Astrocyte (in vitro differentiated cells and primary cell): ENCODE measurements around the gene FCHO1. TPM values are rescaled to one million over a fixed set of nuclear protein-coding genes. Genes with fewer than 3 reads are reported as not detected.

Source experiments
- DNase-seq: peaks from one replicate; pipeline ENCODE4 v3.0.0-alpha.2; 2010; ENCODE audit warnings: low read depth
- FAIRE-seq: peaks from 2 replicates; lab custom pipeline; 2011; peaks lifted over from hg19 to GRCh38; lab: Jason Lieb, UNC
- H2AFZ ChIP-seq: 2 replicates; pipeline ENCODE4 v1.6.0; 2012; ENCODE audit warnings: low read depth, low read length, inconsistent platforms
- H3K27ac ChIP-seq: 2 replicates; pipeline ENCODE4 v1.5.1; 2011; ENCODE audit warnings: low read depth, low read length, inconsistent platforms
- H3K27me3 ChIP-seq: 2 replicates; pipeline ENCODE4 v1.6.0; 2011; ENCODE audit warnings: low read length, inconsistent platforms; ENCODE audit not compliant: insufficient read depth
- H3K36me3 ChIP-seq: 2 replicates; pipeline ENCODE4 v1.5.1; 2011; ENCODE audit warnings: low read length, inconsistent platforms; ENCODE audit not compliant: insufficient read depth
- H3K4me1 ChIP-seq: 2 replicates; pipeline ENCODE4 v1.5.1; 2011; ENCODE audit warnings: low read length, inconsistent platforms; ENCODE audit not compliant: insufficient read depth
- H3K4me2 ChIP-seq: 2 replicates; pipeline ENCODE4 v1.6.0; 2012; ENCODE audit warnings: low read length, inconsistent platforms
- H3K4me3 ChIP-seq: 2 replicates; pipeline ENCODE4 v1.5.1; 2011; ENCODE audit warnings: low read depth, mild to moderate bottlenecking, low read length, inconsistent platforms; ENCODE audit not compliant: insufficient read depth
- H3K79me2 ChIP-seq: 2 replicates; pipeline ENCODE4 v1.6.0; 2012; ENCODE audit warnings: mild to moderate bottlenecking, low read length, inconsistent platforms; ENCODE audit not compliant: insufficient read depth
- H3K9ac ChIP-seq: 2 replicates; pipeline ENCODE4 v1.6.0; 2012; ENCODE audit warnings: mild to moderate bottlenecking, low read length, inconsistent platforms
- H3K9me3 ChIP-seq: 2 replicates; pipeline ENCODE4 v1.5.1; 2012; ENCODE audit warnings: low read depth, mild to moderate bottlenecking, low read length, inconsistent platforms; ENCODE audit not compliant: insufficient read depth
- H4K20me1 ChIP-seq: 2 replicates; pipeline ENCODE4 v1.6.0; 2012; ENCODE audit warnings: low read length, inconsistent platforms; ENCODE audit not compliant: insufficient read depth
- H3K27ac Mint-ChIP-seq: one replicate; pipeline ENCODE4 v1.8.0; 2021; ENCODE audit warnings: mild to moderate bottlenecking, mixed read lengths; ENCODE audit not compliant: unreplicated experiment
- H3K27me3 Mint-ChIP-seq: one replicate; pipeline ENCODE4 v1.8.0; 2021; ENCODE audit warnings: low read depth, mixed read lengths; ENCODE audit not compliant: unreplicated experiment
- H3K36me3 Mint-ChIP-seq: one replicate; pipeline ENCODE4 v1.8.0; 2021; ENCODE audit warnings: low read depth, mixed read lengths; ENCODE audit not compliant: unreplicated experiment
- H3K4me1 Mint-ChIP-seq: one replicate; pipeline ENCODE4 v1.8.0; 2021; ENCODE audit warnings: low read depth, mixed read lengths; ENCODE audit not compliant: unreplicated experiment
- H3K4me3 Mint-ChIP-seq: one replicate; pipeline ENCODE4 v1.8.0; 2021; ENCODE audit warnings: mild to moderate bottlenecking, moderate library complexity, mixed read lengths; ENCODE audit not compliant: unreplicated experiment
- H3K9me3 Mint-ChIP-seq: one replicate; pipeline ENCODE4 v1.8.0; 2021; ENCODE audit warnings: mild to moderate bottlenecking, mixed read lengths; ENCODE audit not compliant: unreplicated experiment
- CTCF ChIP-seq: IDR thresholded peaks from 2 replicates; pipeline ENCODE4 v1.5.1; 2011; ENCODE audit warnings: low read depth, mild to moderate bottlenecking, inconsistent platforms, low read length, moderate library complexity; ENCODE audit not compliant: insufficient read depth
- EZH2 ChIP-seq: IDR thresholded peaks from 2 replicates; pipeline ENCODE4 v1.6.1; 2012; ENCODE audit warnings: mild to moderate bottlenecking, low read length, inconsistent platforms; ENCODE audit not compliant: insufficient read depth
- total RNA-seq: library from RNA; stranded (reverse); gene quantifications from 2 replicates; pipeline ENCODE4 v1.2.1, GENCODE V29; 2021

FCHO1 gene
- total RNA-seq, 1 donor from 2014 or later = 2.0 TPM

- no peak for FAIRE-seq
- Mint-ChIP-seq H3K27ac (no peak overlapping the region), H3K4me1 (no peaks in the 10 kb centered on the region), H3K36me3 (peaks cover 3% of the 10 kb centered on the region), H3K4me3 (no peak overlapping the region), H3K9me3 (peaks cover 2% of the 10 kb centered on the region), H3K27me3 (peaks cover 46% of the 10 kb centered on the region)
- peaks cover 9% of the 10 kb centered on the region for H3K27me3 ChIP-seq
- H3K4me1 ChIP-seq = peaks cover 6% of the 10 kb centered on the region
- no peak overlapping the region for H3K4me3 ChIP-seq
- no peaks in the 10 kb centered on the region for H3K9me3 ChIP-seq
- no peak overlapping the region for H3K9ac ChIP-seq
- DNase-seq = no peak
- no peaks in the 10 kb centered on the region for H4K20me1 ChIP-seq
- H3K79me2 ChIP-seq = no peaks in the 10 kb centered on the region
- H3K27ac ChIP-seq = no peak overlapping the region
- no peaks in the 10 kb centered on the region for H3K36me3 ChIP-seq
- no peak overlapping the region for H3K4me2 ChIP-seq
- no peak for TF ChIP-seq EZH2
- TF ChIP-seq CTCF = no peak
- no peak overlapping the region for H2AFZ ChIP-seq
Measured at GRCh38 chr19:17835182-17836006, 84.1 kb downstream of the FCHO1 start.

DNA sequence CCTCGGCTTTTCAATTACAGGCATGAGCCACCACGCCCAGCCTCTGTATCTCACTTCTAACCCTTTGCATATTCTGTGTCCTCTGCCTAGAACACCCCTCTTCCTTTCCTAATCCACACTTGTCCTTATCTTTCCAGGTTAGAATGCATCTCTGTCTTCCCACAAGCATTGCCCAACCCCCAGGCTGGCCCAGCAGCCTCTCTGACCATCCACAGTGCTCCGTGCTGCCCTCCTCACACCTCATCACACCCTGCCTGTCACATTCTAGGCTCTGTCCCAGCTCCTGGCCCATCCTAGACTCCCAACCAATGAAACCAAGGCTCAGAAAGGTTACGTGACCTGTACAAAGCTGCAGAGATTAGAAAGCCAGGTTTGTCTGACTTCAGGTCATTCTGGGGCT is 85.3 kb downstream of the FCHO1 start:
- TF ChIP-seq EZH2 = no peak
- no peak for TF ChIP-seq CTCF
- H4K20me1 ChIP-seq = no peaks in the 10 kb centered on the region
- peaks cover 6% of the 10 kb centered on the region for H3K27me3 ChIP-seq
- H3K27ac ChIP-seq = no peak overlapping the region
- H3K79me2 ChIP-seq = no peaks in the 10 kb centered on the region
- H3K4me1 Mint-ChIP-seq = no peaks in the 10 kb centered on the region
- H3K27ac Mint-ChIP-seq = peak overlapping the region; percentile 50
- no peak for DNase-seq
- peaks cover 56% of the 10 kb centered on the region for H3K27me3 Mint-ChIP-seq
- no peaks in the 10 kb centered on the region for H3K36me3 ChIP-seq
- no peak for FAIRE-seq
- no peak overlapping the region for H2AFZ ChIP-seq
- peaks cover 2% of the 10 kb centered on the region for H3K9me3 Mint-ChIP-seq
- no peak overlapping the region for H3K9ac ChIP-seq
- no peaks in the 10 kb centered on the region for H3K4me1 ChIP-seq
- H3K4me2 ChIP-seq = no peak overlapping the region
- H3K4me3 ChIP-seq = no peak overlapping the region
- peaks cover 3% of the 10 kb centered on the region for H3K36me3 Mint-ChIP-seq
- H3K9me3 ChIP-seq = no peaks in the 10 kb centered on the region
- H3K4me3 Mint-ChIP-seq = no peak overlapping the region

GRCh38 chr19:17837972-17838371 is 86.7 kb downstream of the FCHO1 start:
- H3K4me3 Mint-ChIP-seq = no peak overlapping the region
- Histone ChIP-seq H3K27ac (no peak overlapping the region), H3K9ac (no peak overlapping the region), H3K9me3 (no peaks in the 10 kb centered on the region), H3K27me3 (no peaks in the 10 kb centered on the region), H3K4me3 (no peak overlapping the region), H4K20me1 (no peaks in the 10 kb centered on the region), H3K36me3 (no peaks in the 10 kb centered on the region), H2AFZ (no peak overlapping the region), H3K79me2 (no peaks in the 10 kb centered on the region), H3K4me1 (no peaks in the 10 kb centered on the region), H3K4me2 (no peak overlapping the region)
- peaks cover 51% of the 10 kb centered on the region for H3K27me3 Mint-ChIP-seq
- TF ChIP-seq EZH2 (no peak), CTCF (no peak)
- H3K4me1 Mint-ChIP-seq = no peaks in the 10 kb centered on the region
- H3K9me3 Mint-ChIP-seq = peaks cover 2% of the 10 kb centered on the region
- DNase-seq (no peak), FAIRE-seq (no peak)
- no peak overlapping the region for H3K27ac Mint-ChIP-seq
- H3K36me3 Mint-ChIP-seq = peaks cover 3% of the 10 kb centered on the region
